Prostate gland (tissue), 2 donors: ENCODE measurements around the gene CAP2. TPM values are rescaled to one million over a fixed set of nuclear protein-coding genes. Genes with fewer than 3 reads are reported as not detected.
"Not testable (repeated sequence)": the region's sequence is repeated elsewhere in the genome, so short reads cannot be mapped to it uniquely, and the experiment has no call there.

ENCODE experiments used
- DNase-seq: peaks from one replicate; pipeline ENCODE4 v3.0.0-alpha.2; 2019; ENCODE audit warnings: low spot score
- H3K27ac ChIP-seq, 2 donors: fragments of 200-600 bp; sonication (generic); 2 replicates each; pipeline ENCODE4 v1.5.1; 2017 to 2019
- H3K27me3 ChIP-seq: fragments of 200-600 bp; sonication (generic); replicated peaks from 2 replicates; pipeline ENCODE4 v1.5.1; 2019; ENCODE audit not compliant: insufficient read depth
- H3K36me3 ChIP-seq, 2 donors: fragments of 200-600 bp; sonication (generic); 1 replicate in 1 of 2; 2 replicates in 1 of 2; pipeline versions ENCODE4 v1.5.1 to v1.8.1; 2017 to 2019
- H3K4me1 ChIP-seq: fragments of 200-600 bp; sonication (generic); replicated peaks from 2 replicates; pipeline ENCODE4 v1.5.1; 2019
- H3K4me3 ChIP-seq, 2 donors: fragments of 200-600 bp; sonication (generic); 2 replicates each; pipeline ENCODE4 v1.5.1; 2017 to 2019
- H3K9me3 ChIP-seq: fragments of 200-600 bp; sonication (generic); 2 replicates; pipeline ENCODE4 v1.5.1; 2017
- POLR2A ChIP-seq: fragments of 450-650 bp; IDR thresholded peaks from one replicate; pipeline ENCODE4 v1.6.1; 2016; ENCODE audit warnings: antibody characterized with exemption, mild to moderate bottlenecking
- POLR2AphosphoS5 ChIP-seq: sonication (generic); formaldehyde crosslinking; IDR thresholded peaks from one replicate; pipeline ENCODE4 v1.6.1; 2017; ENCODE audit warnings: antibody characterized with exemption
- WGBS: methylation state at CpG from one replicate; pipeline ENCODE4 v1.1.5; 2018; 5-methylcytosine and 5-hydroxymethylcytosine counted together
- intact Hi-C: fragments of 100-400 bp; cut with DNase I; formaldehyde crosslinking; loops from one replicate; pipeline ENCODE4 v1.14.2; 2022
- total RNA-seq, 2 donors: library from RNA; depleted of rRNA; stranded (reverse); fragments of >200 nt; gene quantifications; one replicate each; pipeline ENCODE4 v1.1.0, GENCODE V29; 2016
- TF ChIP-seq, protein P1 (sequence below), 4 experiments: fragments of 200-600 bp in 2 of 4; fragments of 450-650 bp in 2 of 4; sonication (generic) in 2 of 4; IDR thresholded peaks; 1 replicate in 3 of 4; 2 replicates in 1 of 4; pipeline ENCODE4 v1.5.1; 2016 to 2019; ENCODE audit warnings: antibody characterized with exemption in 4 of 4, mild to moderate bottlenecking in 2 of 4, moderate library complexity in 2 of 4

The CAP2 gene
- total RNA-seq, 2 donors from 2014 or later = 8.7 to 10.0 TPM

DNA sequence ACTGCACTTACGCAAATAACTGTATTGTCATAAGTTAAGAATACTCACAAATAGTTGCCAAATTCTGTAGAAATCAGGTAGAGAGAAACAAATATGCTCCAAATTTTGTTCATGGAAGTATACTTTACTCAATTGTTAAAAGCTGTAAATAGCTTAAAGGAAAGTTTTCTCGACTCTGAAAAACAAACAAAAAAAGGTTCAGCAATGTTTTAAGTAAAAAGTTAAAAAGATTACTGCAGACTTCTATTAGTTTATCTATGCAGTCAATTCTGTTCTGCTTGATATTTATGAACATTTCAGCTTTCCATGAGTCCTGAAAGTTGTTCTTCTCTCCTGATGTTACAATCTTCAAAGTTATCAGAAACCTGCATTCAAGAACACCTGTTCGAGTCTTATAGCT lies 169.2 kb downstream of the CAP2 start:
- no peaks in the 10 kb centered on the region for H3K4me1 ChIP-seq
- 94% methylated on average over 3 of the region's 3 CpGs for WGBS
- intact Hi-C loops = no loop called here
- H3K9me3 ChIP-seq = no peaks in the 10 kb centered on the region
- no peak for DNase-seq
- H3K36me3 ChIP-seq = no peaks in the 10 kb centered on the region
- H3K4me3 ChIP-seq = no peak overlapping the region
- no peak for TF ChIP-seq POLR2AphosphoS5
- TF ChIP-seq, protein P1, sequence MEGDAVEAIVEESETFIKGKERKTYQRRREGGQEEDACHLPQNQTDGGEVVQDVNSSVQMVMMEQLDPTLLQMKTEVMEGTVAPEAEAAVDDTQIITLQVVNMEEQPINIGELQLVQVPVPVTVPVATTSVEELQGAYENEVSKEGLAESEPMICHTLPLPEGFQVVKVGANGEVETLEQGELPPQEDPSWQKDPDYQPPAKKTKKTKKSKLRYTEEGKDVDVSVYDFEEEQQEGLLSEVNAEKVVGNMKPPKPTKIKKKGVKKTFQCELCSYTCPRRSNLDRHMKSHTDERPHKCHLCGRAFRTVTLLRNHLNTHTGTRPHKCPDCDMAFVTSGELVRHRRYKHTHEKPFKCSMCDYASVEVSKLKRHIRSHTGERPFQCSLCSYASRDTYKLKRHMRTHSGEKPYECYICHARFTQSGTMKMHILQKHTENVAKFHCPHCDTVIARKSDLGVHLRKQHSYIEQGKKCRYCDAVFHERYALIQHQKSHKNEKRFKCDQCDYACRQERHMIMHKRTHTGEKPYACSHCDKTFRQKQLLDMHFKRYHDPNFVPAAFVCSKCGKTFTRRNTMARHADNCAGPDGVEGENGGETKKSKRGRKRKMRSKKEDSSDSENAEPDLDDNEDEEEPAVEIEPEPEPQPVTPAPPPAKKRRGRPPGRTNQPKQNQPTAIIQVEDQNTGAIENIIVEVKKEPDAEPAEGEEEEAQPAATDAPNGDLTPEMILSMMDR (IDR thresholded peaks at IDR 0.05) = no peak
- TF ChIP-seq POLR2A = no peak
- H3K27ac ChIP-seq = no peak overlapping the region
- H3K27me3 ChIP-seq = no peaks in the 10 kb centered on the region

- TF ChIP-seq POLR2A (no peak), POLR2AphosphoS5 (no peak)
- TF ChIP-seq, protein P1 (IDR thresholded peaks at IDR 0.05) = no peak
- 92% methylated on average over 3 of the region's 3 CpGs for WGBS
- intact Hi-C loops = no loop called here
These were observed 172.0 kb downstream of the CAP2 start for GRCh38 chr6:17565399-17565798.

GRCh38 chr6:17574866-17575560 lies 181.6 kb downstream of the CAP2 start:
- TF ChIP-seq POLR2A (no peak), POLR2AphosphoS5 (peak; percentile 41)
- Histone ChIP-seq H3K4me1 (no peaks in the 10 kb centered on the region), H3K27ac (no peak overlapping the region), H3K36me3 (no peaks in the 10 kb centered on the region), H3K4me3 (no peak overlapping the region), H3K27me3 (no peaks in the 10 kb centered on the region), H3K9me3 (no peaks in the 10 kb centered on the region)
- DNase-seq = no peak
- 78% methylated on average over 8 of the region's 8 CpGs for WGBS
- intact Hi-C loops = no loop called here

More at GRCh38 chr6:17565399-17565798, 172.0 kb downstream of the CAP2 start:
- H3K4me3 ChIP-seq = no peak overlapping the region
- H3K27me3 ChIP-seq = no peaks in the 10 kb centered on the region
- no peak for DNase-seq
- no peaks in the 10 kb centered on the region for H3K36me3 ChIP-seq
- H3K4me1 ChIP-seq = no peaks in the 10 kb centered on the region
- H3K27ac ChIP-seq = no peak overlapping the region
- H3K9me3 ChIP-seq = no peaks in the 10 kb centered on the region

GRCh38 chr6:17577059-17577458 lies 183.7 kb downstream of the CAP2 start:
- Histone ChIP-seq H3K4me3 (no peak overlapping the region), H3K27me3 (no peaks in the 10 kb centered on the region), H3K27ac (no peak overlapping the region), H3K36me3 (no peaks in the 10 kb centered on the region), H3K9me3 (no peaks in the 10 kb centered on the region), H3K4me1 (no peaks in the 10 kb centered on the region)
- intact Hi-C loops = no loop called here
- 100% methylated on average over 1 of the region's 1 CpG for WGBS
- no peak for DNase-seq
- no peak for TF ChIP-seq POLR2A
- TF ChIP-seq POLR2AphosphoS5 = no peak
- TF ChIP-seq, protein P1 (IDR thresholded peaks at IDR 0.05) = no peak

GRCh38 chr6:17580518-17581048 lies 187.2 kb downstream of the CAP2 start:
- Histone ChIP-seq H3K27me3 (no peaks in the 10 kb centered on the region), H3K9me3 (no peaks in the 10 kb centered on the region), H3K4me3 (peak overlapping the region; percentile 35 to 41), H3K4me1 (no peaks in the 10 kb centered on the region), H3K36me3 (no peaks in the 10 kb centered on the region), H3K27ac (peak overlapping the region; percentile 55 to 65)
- TF ChIP-seq, protein P1 (IDR thresholded peaks at IDR 0.05) = no peak
- no peak for TF ChIP-seq POLR2AphosphoS5
- TF ChIP-seq POLR2A = no peak
- DNase-seq = no peak
- 17% methylated on average over 40 of the region's 53 CpGs for whole genome bisulfite sequencing
- intact Hi-C loops = loop anchor here (5.0 kb wide), 1 partner anchor 298 kb away; the partner anchor contains the start of gene RBM24

- H3K4me1 ChIP-seq, H3K27ac ChIP-seq, H3K36me3 ChIP-seq, H3K9me3 ChIP-seq, H3K4me3 ChIP-seq, H3K27me3 ChIP-seq, DNase-seq: not testable (repeated sequence)
- WGBS = 97% methylated on average over 7 of the region's 7 CpGs
- intact Hi-C loops = loop anchor here (5.0 kb wide), 1 partner anchor 299 kb away; the partner anchor contains the start of gene RBM24
These were observed 187.9 kb downstream of the CAP2 start for GRCh38 chr6:17581282-17581681.
